Measurements from ENCODE around the gene RPIA. TPM values are rescaled to one million over a fixed set of nuclear protein-coding genes. Genes with fewer than 3 reads are reported as not detected.

Gene RPIA
- total RNA-seq, 1 experiment from 2014 or later = 10.7 TPM

DNA sequence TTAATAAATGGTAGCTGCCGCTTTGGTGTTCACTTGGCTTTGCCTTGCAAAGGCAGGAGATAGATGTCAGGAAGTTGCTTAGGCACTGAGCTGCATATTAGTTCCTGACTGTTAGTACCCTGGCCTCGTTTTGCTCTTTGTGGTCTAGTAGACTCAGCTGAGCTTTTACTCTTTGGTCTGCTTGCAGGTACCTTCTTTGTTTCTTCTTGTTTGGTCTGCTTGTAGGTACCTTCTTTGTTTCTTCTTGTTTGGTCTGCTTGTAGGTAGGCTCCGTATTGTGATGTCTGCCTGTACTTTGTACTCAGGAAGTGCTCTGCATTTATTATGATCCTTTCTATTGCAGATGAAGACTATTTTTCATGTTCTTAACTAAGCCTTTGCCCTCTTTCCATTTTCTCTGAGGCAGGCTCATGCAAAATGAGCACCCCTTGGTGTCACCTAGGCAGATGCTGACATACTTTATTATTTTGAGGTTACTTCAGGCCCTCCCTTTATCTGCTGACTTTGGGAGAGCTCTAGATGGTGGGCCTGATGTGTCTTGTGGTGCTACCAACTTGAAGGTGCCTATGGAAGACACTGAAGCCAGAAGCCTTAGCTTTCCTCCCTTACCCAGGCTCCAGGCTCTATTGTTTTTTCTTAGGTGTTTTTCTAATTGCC lies 6.0 kb downstream of the RPIA start:
- Histone ChIP-seq H3K79me2 (ENCODE audit: low read length) (peaks cover 66% of the 10 kb centered on the region), H3K36me3 (ENCODE audit: low read depth, low read length) (peaks cover 21% of the 10 kb centered on the region), H3K9me3 (ENCODE audit: low read length) (no peaks in the 10 kb centered on the region), H3K27me3 (ENCODE audit: low read length) (no peaks in the 10 kb centered on the region), H3K4me2 (ENCODE audit: low read length) (no peak overlapping the region), H3K9ac (ENCODE audit: low read length) (no peak overlapping the region), H3K27ac (ENCODE audit: low read length) (no peak overlapping the region), H2AFZ (ENCODE audit: low read length) (no peak overlapping the region), H3F3A (ENCODE audit: low read length, unreplicated experiment) (no peaks in the 10 kb centered on the region), H3K9me2 (replicated peaks; ENCODE audit: low read length) (no peaks in the 10 kb centered on the region), H4K20me1 (ENCODE audit: low read length) (peaks cover 17% of the 10 kb centered on the region; the same call in 1 of the 2 replicates), H3K4me1 (ENCODE audit: insufficient read depth, low read length) (peaks cover 5% of the 10 kb centered on the region; the same call in 1 of the 2 replicates), H3K4me3 (ENCODE audit: low read length) (no peak overlapping the region)
- no peak for TF ChIP-seq CTCF (conservative IDR thresholded peaks at IDR 0.05; ENCODE audit: low read depth, low read length)
- TF ChIP-seq EZH2 (IDR thresholded peaks at IDR 0.05; ENCODE audit: low read length, unreplicated experiment) = no peak
- no peak for TF ChIP-seq EZH2phosphoT487 (IDR thresholded peaks at IDR 0.05; ENCODE audit: borderline replicate concordance, low read length)
- no peak for DNase-seq
- ChIA-PET POLR2A (ENCODE audit: unreplicated experiment) (no interaction called here), CTCF (no interaction called here)
- intact Hi-C loops (cut with micrococcal nuclease) = no loop called here
- BruUV-seq (replicated peaks) = no TSS peak
- no peak for ATAC-seq

GRCh38 chr2:88698027-88698413 lies 6.5 kb downstream of the RPIA start:
- H3K27ac ChIP-seq (ENCODE audit: low read length) = no peak overlapping the region
- peaks cover 61% of the 10 kb centered on the region for H3K79me2 ChIP-seq (ENCODE audit: low read length)
- no peaks in the 10 kb centered on the region for H3K4me1 ChIP-seq (ENCODE audit: insufficient read depth, low read length)
- ChIA-PET POLR2A (ENCODE audit: unreplicated experiment) (no interaction called here), CTCF (no interaction called here)
- H3K36me3 ChIP-seq (ENCODE audit: low read depth, low read length) = peaks cover 25% of the 10 kb centered on the region
- intact Hi-C loops (cut with micrococcal nuclease) = no loop called here
- no peaks in the 10 kb centered on the region for H3F3A ChIP-seq (ENCODE audit: low read length, unreplicated experiment)
- H3K4me3 ChIP-seq (ENCODE audit: low read length) = no peak overlapping the region
- H3K9me3 ChIP-seq (ENCODE audit: low read length) = no peaks in the 10 kb centered on the region
- no peaks in the 10 kb centered on the region for H3K9me2 ChIP-seq (replicated peaks; ENCODE audit: low read length)
- BruUV-seq (replicated peaks) = no TSS peak
- no peaks in the 10 kb centered on the region for H3K27me3 ChIP-seq (ENCODE audit: low read length)
- no peak overlapping the region for H3K4me2 ChIP-seq (ENCODE audit: low read length)
- H3K9ac ChIP-seq (ENCODE audit: low read length) = no peak overlapping the region
- no peak for DNase-seq
- TF ChIP-seq EZH2phosphoT487 (IDR thresholded peaks at IDR 0.05; ENCODE audit: borderline replicate concordance, low read length) (no peak), EZH2 (IDR thresholded peaks at IDR 0.05; ENCODE audit: low read length, unreplicated experiment) (no peak), CTCF (conservative IDR thresholded peaks at IDR 0.05; ENCODE audit: low read depth, low read length) (no peak)
- no peak overlapping the region for H2AFZ ChIP-seq (ENCODE audit: low read length)
- H4K20me1 ChIP-seq (ENCODE audit: low read length) = peaks cover 14% of the 10 kb centered on the region; the same call in 1 of the 2 replicates
- ATAC-seq = no peak

- Histone ChIP-seq H3K79me2 (ENCODE audit: low read length) (peaks cover 54% of the 10 kb centered on the region), H3K4me2 (ENCODE audit: low read length) (no peak overlapping the region), H3K4me3 (ENCODE audit: low read length) (no peak overlapping the region), H3K27me3 (ENCODE audit: low read length) (no peaks in the 10 kb centered on the region), H3K9me3 (ENCODE audit: low read length) (no peaks in the 10 kb centered on the region), H3K36me3 (ENCODE audit: low read depth, low read length) (peaks cover 25% of the 10 kb centered on the region), H3K9me2 (replicated peaks; ENCODE audit: low read length) (no peaks in the 10 kb centered on the region), H4K20me1 (ENCODE audit: low read length) (peaks cover 9% of the 10 kb centered on the region; the same call in 1 of the 2 replicates), H3F3A (ENCODE audit: low read length, unreplicated experiment) (no peaks in the 10 kb centered on the region), H3K27ac (ENCODE audit: low read length) (no peak overlapping the region), H3K4me1 (ENCODE audit: insufficient read depth, low read length) (no peaks in the 10 kb centered on the region), H3K9ac (ENCODE audit: low read length) (no peak overlapping the region), H2AFZ (ENCODE audit: low read length) (no peak overlapping the region)
- intact Hi-C loops (cut with micrococcal nuclease) = no loop called here
- CTCF ChIA-PET = no interaction called here
- no TSS peak for BruUV-seq (replicated peaks)
- no peak for DNase-seq
- ATAC-seq = no peak
- POLR2A ChIA-PET (ENCODE audit: unreplicated experiment) = no interaction called here
- TF ChIP-seq EZH2 (IDR thresholded peaks at IDR 0.05; ENCODE audit: low read length, unreplicated experiment) (no peak), EZH2phosphoT487 (IDR thresholded peaks at IDR 0.05; ENCODE audit: borderline replicate concordance, low read length) (no peak), CTCF (conservative IDR thresholded peaks at IDR 0.05; ENCODE audit: low read depth, low read length) (no peak)
These were observed 7.2 kb downstream of the RPIA start for GRCh38 chr2:88698498-88699233.

All from PC-3 (cell line).